ENCODE measurements around the gene SRGAP3. TPM values are rescaled to one million over a fixed set of nuclear protein-coding genes. Genes with fewer than 3 reads are reported as not detected.

The SRGAP3 gene
- total RNA-seq (2022; extraction: Qiagen RNA extraction; ENCODE audit: low read depth) = 0.19 to 0.95 TPM (median 0.77 TPM) in 5 replicates

DNA sequence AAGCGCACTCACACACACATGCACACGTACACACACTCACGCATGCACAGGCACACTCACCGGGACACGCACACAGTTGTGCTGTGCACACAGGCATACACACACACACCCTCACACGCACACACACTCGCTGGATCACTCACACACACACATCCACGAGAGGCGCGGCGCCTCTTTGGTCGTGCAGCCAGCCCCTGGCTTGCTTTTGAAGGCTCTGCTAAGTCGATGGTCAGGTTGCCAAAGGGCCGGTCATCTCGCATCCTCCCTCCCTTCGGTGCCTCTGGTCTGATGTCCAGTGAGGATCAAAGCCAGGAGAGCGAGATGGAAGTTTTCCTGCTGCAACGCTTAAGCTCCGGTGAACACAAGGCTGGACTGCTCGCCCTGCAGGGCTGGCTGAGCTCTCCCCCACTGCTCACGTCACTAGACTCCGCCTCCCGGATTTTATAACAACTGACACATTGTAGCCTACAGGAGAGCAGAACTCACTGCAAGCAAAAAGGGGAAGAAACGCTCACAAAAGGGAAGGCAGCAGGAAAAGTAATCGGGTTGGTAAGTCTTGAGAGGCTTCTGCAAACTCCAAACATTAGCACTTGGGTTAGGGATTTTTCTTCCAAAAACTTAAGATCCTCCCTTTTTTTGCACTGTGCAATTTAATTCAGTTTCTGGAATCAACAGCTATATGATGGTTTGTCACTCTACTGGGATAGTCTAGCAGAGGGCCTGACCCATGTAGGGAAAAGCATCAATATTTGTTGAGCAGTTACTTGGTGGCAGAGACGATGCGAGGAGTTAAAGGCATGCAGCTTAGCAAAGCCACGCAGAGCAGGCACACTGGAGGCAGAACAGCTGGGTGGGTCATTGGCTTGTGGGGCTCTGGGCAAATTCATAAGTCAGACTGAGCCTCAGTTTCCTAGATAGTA is at the start of gene SRGAP3:
Gene SRGAP3, minus strand, starts transcription at position 374 of the 920 bp plus-strand sequence. CDS start 695 bp downstream, outside the sequence.

DNA sequence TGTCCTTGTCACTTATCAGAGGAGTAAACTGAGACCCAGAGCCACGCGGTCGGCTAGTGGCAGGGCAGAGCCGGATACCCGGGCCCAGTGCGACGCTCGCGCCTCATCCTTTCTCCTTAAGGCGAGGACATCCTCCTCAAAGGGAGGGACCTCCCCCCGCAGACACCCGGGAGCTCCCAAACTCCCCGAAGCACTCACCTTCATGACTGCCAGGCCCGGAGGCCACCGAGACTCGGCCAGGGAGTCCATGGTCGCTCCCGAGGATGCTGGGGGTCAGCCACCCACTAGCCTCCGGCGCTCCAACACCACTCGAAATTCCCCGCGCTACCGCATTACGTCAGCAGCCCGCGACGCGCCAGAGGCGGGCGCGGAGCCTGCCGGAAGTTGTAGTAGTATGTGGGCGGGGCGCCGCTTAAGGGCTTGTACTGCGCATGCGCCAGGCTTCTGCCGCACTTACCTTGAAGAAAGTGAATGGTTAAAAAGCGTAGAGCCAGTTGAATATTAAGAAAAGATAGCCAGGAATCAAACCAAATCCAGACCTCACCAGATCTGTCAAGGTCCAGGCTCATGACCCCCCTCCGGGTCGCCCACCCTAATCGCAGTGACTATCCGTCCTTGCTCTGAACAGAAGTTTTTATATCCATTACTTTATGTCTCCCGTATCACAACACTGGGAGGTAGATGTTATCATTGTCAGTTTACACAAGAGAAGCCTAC is 286.2 kb downstream of the SRGAP3 start, which contains the start of gene RAD18:
Gene RAD18, minus strand, starts transcription at position 336 of the 717 bp plus-strand sequence. Its CDS starts 87 bp downstream, at position 249.

Other genes with a start within 250 kb of the SRGAP3 start
- gene THUMPD3, start 113.4 kb upstream of the SRGAP3 start, total RNA-seq (2022; extraction: Qiagen RNA extraction; ENCODE audit: low read depth) = 50.8 to 65.8 TPM (median 51.6 TPM) in 5 replicates
- gene SETD5, start 148.0 kb upstream of the SRGAP3 start, total RNA-seq (2022; extraction: Qiagen RNA extraction; ENCODE audit: low read depth) = 44.9 to 52.8 TPM (median 47.9 TPM) in 5 replicates